Hair follicular keratinocyte (primary cell): ENCODE measurements around the gene FBXO11. TPM values are rescaled to one million over a fixed set of nuclear protein-coding genes. Genes with fewer than 3 reads are reported as not detected.

ENCODE experiments used
- total RNA-seq: library from RNA; depleted of rRNA; stranded (reverse); fragments of >200 nt; gene quantifications from 2 replicates; pipeline ENCODE4 v1.2.3, GENCODE V29; 2015

The FBXO11 gene
- 25.1 and 29.0 TPM in 2 replicates for total RNA-seq

GRCh38 chr2:47906157-47907038, at the start of gene FBXO11:
FBXO11 (minus strand) TSS chr2:47906498; CDS start chr2:47905720, 778 bp downstream.

GRCh38 chr2:47782671-47783485, 123.4 kb downstream of the FBXO11 start, which contains the start of gene MSH6:
MSH6 (plus strand) TSS chr2:47783145; CDS start chr2:47783234, 89 bp downstream.

Other genes starting within 250 kb of the FBXO11 start
- 34.4 and 57.9 TPM in 2 replicates for gene MSH6, start 123.4 kb downstream of the FBXO11 start, total RNA-seq